ENCODE results near the gene STON1.
"Not testable (repeated sequence)": the region's sequence is repeated elsewhere in the genome, so short reads cannot be mapped to it uniquely, and the experiment has no call there.

Gene STON1, protein sequence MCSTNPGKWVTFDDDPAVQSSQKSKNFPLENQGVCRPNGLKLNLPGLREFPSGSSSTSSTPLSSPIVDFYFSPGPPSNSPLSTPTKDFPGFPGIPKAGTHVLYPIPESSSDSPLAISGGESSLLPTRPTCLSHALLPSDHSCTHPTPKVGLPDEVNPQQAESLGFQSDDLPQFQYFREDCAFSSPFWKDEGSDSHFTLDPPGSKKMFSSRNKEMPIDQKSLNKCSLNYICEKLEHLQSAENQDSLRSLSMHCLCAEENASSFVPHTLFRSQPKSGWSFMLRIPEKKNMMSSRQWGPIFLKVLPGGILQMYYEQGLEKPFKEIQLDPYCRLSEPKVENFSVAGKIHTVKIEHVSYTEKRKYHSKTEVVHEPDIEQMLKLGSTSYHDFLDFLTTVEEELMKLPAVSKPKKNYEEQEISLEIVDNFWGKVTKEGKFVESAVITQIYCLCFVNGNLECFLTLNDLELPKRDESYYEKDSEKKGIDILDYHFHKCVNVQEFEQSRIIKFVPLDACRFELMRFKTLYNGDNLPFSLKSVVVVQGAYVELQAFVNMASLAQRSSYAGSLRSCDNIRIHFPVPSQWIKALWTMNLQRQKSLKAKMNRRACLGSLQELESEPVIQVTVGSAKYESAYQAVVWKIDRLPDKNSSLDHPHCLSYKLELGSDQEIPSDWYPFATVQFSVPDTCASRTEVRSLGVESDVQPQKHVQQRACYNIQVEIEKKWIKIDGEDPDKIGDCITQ

DNA sequence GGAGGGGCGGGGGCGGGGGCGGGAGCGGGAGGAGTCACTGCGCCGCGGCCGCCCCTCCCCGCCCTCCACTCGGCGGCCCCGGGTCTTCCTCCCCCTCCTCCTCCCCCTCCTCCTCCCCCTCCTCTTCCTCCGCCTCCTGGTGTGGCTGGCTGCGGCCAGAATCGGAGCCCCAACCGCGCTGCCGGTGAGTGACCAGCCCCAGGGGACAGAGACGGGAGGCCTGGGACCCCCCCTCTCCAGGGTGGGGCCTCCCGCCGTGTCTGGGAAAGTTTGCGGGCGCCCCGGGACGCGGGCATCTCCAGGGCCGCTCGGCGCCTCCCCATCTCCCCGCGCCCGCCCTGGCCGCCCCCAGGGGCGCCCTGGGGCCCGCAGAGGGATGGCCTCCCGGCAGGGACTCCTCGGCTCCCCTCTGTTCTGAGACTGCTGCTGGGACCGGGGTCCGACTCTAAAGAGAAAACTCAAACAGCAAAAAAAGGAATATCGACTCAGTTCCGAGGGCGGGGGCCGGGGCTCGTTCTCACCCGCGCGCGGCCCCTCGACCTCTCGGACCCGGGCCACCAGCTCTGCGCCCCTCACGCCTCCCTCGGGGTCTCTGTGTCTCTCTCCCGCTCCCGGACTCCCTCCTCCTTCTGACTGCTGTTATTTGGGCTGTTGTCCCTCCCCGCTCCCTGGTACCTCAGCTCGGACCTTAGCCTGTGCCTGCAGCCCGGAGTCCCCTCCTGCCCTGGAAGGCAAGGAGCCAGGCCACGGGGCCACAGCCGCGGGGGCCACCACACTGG, at the start of gene STON1:
Gene STON1 (plus strand): TSS at position 122 of the 779 bp plus-strand sequence. CDS start 50,480 bp downstream, outside the sequence.
- no peak for DNase-seq

DNA sequence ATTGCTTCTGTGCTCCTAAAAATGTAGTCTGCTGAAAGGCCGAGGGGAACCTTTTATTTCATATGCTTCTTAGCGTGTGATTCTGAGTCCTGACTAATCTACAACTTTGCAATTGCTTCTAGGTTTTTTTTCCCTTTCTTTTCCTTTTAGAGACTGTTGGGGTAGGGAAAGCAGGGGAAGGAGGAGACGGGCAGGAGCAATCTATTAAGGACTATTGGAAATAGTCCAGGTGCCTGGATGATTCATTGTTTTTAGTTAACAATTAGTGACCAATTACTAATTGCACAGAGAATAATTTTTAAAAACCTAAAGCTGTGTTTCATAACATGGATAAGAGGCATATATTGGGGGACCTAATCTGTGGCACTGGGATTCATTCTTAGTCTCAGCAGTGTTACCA, 49.4 kb upstream of the STON1 start:
- no peak for DNase-seq

DNA sequence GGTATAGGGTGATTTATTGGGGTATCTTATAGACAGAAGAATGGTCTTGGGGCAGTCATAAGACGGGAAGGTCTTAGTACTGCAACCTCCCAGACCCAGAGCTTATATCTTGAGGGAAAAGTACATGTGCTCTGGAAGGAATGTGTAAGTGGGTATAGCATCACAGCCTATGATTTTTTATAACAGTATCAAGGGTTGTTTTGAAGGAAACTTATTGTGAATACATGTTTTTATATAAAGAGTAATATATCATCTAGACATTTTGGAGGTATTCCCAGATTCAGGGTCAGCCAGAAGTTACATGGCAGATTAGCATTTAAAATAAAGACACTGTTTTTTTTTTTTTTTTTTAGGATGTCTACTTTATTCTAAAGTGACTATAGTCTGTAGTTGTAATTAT, 47.6 kb upstream of the STON1 start:
- no peak for DNase-seq

DNA sequence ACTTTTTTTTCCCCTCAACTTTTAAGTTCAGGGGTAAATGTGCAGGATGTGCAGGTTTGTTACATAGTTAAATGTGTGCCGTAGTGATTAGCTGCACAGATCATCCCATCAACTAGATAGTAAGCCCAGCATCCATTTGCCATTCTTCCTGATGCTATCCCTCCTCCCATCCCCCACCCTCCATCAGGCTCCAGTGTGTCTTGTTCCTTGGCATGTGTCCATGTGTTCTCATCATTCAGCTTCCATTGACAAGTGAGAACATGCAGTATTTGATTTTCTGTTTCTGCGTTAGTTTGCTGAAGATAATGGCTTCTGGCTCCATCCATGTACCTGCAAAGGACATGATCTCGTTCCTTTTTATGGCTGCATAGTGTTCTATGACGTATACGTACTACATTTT, 47.2 kb upstream of the STON1 start:
- no peak for DNase-seq

DNA sequence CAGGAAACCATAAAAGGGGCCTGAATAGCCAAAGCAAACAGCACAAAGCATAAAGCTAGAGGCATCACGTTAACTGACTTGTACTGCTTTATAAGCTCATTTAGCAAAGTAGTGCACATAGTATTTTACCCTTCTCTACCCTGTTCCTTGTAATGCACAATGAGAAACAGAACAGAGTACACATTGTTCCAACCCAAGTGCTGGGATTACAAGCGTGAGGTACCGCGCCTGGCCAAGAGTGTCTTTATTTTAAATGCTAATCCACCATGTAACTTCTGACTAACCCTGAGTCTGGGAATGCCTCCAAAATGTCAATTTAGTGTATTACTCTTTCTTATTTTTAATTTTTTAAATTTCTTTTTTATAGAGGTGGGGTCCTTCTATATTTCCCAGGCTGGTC, 46.4 kb upstream of the STON1 start:
- no peak for DNase-seq

DNA sequence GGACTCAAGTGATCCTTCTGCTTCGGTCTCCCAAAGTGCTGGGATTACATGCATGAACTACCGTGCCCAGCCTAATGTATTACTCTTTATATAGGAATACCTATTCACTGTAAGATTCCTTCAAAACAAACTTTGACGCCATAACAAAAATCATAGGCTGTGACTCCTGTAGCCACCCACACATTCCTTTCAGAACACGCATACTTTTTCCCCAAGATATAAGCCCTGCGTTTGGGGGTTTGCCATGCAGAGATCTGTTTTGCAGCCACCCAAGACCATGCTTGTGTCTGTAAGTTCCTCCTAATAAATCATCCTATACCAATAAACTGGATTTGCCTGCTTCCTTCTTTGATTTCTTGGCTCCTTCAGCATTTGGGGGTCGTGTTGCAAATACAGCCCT, 46.0 kb upstream of the STON1 start:
- no peak for DNase-seq

DNA sequence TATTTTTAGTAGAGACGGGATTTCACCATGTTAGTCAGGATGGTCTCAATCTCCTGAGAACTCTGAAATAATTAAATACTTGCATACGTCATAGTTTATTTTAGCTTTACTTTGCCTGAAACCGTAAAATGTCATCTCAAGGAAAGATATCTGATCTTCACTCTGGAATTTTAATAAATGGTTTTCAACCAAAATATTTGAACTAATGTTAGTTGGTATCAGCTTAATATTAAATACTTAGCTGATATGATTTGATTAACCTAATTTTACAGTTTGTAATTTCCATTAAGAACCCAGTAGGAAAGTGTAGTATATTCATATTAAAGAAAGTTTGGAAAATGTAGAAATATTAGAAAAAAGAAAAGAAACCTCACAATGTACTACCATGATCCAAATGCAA, 41.4 kb upstream of the STON1 start:
- no peak for DNase-seq

DNA sequence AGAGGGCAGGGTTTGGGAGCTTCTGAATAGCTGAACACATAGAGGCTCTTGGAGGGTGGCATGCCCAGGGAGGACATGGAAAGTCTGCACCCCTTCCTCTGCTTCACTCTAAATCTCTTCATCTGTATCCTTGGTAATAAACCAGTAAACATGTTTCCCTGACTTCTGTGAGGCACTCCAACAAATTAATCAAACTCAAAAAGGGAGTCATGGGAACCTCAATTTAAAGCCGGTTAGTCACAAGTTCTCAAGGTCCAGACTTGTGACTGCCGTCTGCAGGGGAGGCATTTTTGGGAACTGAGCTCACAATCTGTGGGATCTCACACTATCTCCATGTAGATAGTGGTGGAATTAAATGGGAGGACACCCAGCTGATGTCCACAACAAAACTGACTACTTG, 33.1 kb upstream of the STON1 start:
- no peak for DNase-seq

DNA sequence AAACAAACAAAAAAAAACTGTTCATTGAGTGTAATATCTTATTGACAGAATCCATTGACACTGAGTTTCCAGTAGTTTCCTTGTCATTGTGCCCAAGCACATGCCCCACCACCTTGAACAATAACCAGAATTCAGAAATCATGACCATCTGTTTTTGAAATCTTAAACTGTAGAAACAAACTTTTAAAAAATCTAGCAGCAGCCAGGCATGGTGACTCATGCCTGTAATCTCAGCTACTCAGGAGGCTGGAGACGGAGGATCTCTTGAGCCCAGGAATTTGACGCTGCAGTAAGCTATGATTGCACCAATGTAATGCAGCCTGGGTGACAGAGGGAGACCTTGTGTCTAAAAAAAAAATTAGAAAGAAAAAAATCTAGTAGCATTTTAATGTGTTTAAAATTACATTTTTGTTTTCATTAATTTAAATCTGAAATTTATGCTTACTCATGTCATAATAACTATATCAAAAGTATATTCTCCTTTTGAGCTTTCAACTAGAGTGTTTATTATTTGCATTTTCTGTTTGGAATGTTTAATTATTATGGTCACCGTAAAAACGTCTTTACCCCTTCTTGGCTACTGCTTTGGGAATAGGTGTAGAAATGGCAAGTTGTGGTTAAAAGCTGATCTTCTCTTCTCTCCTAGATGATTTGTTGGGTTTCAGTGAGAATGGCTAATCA, 25.2 kb upstream of the STON1 start:
- no peak for DNase-seq

DNA sequence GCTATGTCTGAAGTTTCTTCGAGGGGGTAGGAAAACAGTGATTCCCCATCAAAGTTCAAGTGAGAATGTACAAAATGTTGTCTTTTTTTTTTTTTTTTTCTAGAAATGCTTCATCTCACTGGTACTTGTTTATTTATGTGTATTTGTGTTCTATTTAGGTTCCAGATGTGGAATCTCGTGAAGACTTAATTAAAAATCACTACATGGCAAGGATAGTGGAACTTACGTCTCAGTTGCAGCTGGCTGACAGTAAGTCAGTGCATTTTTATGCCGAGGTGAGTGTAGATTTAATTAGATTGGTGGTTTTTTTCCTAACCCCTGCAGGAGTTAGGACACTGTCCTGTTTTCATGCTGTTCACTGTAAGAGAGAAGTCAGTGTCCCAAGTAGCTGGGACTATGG, 22.8 kb upstream of the STON1 start:
- DNase-seq = no peak

DNA sequence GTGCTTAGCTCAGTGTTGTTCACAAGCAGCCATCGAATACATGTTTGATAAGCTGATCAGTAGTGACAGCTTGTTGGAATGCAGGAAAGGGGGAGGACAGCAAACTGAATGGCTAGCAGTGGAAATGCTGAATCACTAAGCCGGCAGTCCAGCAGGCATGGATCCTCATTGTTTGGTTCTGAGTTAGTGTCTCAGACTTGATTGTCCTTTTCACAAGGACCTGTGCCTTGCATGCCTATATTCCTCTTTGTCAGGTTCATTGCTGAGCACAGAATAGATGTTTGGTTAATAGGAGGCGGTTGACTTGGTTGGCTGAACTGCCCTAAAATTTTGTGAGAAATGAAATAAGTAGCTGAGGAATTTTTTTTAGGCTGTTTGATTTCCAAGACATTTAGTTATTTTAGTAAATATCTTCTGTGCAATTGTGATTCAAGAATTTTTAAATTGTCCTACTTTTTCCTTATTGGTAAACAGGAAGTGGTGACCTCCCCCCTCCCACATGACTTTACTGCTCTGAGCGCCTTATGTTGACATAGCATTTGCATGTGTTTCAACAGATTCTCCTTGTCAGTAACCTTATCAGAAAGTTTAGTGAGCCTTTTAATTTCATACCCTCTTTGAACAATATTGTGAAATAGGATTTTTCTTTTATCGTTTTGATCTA, 21.4 kb upstream of the STON1 start:
- DNase-seq = no peak

DNA sequence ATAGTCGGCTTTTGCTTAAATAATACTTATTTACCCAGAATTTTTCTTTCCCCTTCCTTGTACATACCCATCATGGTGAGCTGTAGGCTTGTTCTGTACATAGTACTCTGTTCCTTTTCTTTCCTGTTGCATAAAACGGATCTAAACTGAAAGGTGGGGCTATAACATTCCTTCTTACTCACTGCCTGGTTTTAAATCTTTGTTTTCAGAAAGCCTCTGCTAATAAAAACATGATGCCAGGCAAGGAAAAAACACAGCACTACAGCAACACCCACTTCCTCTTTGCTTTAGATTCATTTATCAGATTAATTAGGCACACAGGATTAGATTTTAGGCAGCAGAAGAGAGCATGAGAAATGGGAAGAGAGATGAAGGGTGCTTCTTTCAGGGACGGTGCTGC, 19.6 kb upstream of the STON1 start:
- no peak for DNase-seq

DNA sequence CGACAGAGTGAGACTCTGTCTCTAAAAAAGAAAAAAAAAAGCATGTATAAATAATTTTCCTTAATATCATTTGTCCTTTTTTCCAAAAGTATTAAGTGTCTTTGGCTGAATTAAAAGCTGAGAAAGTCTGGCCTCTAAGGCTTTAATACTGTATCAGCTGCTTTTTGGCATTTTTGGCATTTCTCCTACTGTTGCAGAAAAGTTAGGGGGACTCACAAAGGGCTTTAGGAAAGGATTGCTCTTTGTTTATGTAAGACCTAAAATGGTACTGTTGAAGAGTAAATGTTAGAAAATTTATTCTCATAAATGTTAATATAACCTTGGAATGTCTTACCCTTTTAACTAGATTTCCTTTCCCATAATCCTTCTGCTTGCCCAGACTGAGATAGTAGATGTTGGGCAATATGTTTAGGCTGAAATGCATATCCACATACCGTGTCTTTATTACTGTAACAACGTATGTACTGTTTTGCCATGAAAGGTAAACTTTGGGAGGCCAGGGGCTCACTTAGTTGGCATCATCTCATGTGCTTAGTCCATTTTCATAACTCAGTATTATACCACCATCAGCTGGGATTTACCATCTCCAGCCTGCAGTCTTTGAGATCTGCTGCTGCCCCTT, 18.0 kb upstream of the STON1 start:
- DNase-seq = no peak

DNA sequence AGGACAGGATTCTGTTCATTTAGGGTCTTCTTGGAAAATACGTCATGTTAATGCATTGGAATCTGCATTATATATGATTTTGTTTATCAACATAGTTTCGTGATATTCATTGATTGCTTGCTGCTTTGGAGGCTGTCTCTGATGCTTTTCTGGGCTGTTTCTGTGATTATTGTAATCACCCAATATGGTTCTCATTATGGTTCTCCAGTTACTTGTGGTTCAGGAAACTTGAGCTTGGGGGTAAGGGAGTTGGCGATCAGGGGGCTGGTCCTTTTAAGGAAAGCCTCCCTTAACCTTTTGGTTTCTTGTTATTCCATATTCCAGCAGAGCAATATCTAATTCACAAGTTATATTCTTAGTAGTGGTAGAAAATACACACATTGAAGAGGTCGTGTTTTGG, 17.4 kb upstream of the STON1 start:
- no peak for DNase-seq

DNA sequence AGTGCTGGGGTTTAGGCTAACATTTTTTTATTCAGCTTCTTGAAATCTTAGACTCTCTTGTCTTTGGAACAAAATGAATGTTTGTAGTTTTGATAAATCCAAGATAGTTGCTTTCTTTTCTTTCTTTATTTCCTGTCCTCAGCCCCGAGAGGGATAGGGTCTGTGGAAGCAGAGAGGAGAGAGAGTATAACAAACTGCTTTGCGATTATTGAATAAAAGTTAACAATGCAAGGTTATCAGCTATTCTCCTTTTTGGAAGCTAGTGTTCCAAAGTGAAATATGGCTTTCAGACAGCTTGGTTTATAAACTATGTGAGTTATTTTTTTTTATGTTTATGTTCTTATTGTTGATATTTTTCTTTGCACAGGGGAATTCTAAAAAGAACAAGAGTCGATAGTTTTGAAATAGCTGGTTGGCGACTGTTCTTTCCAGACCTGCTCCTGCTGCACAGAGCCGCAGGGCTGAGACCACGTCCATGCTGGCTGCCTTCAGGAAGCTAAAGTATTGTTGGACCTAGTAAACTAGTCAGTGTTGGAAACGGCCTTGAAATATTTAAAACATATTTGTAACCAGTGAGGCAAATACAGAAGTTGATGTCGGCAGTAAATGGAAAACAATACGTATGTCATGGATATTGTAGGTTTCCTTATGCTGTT, 15.5 kb upstream of the STON1 start:
- no peak for DNase-seq

DNA sequence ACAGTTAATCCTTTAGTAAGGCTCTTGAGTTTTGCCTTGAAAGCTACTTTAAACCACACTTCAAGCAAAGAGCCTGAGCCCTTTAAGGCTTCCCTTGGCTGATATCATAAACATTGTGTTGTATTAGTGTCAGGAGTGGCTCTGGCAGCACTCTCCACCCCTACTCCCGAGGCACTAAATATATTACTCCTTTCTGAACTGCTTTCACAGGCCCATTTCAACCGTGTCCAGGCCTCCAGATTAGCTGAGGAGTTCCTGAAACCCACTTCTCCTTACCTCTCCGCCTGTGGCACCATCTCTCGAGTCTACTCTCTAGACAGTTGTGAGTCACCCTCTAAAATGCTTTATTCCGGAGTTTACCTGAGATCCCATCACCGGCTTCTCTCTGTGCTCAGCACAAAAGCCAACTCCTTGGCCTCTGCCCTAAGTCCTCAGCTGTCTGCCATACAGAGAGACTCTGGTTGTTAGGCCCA, 14.4 kb upstream of the STON1 start:
- peak; percentile 84 for DNase-seq

DNA sequence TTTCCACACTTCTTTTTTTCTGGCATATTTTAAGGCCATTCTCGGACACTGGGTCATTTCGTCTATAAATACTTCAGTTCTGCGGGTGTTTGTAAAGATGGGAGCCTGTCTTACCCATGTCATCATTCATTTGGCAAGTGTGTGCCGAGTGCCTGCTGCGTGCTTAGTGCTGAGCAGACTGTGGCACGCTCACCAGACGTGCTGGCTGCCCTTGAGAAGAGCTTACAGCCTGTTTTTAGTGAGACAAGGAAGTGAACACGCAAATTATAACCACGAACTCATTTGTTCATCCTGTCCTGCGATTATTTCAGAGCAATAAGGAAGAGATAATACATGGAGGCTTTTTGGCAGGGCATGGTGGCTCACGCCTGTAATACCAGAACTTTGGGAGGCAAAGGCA, 10.4 kb upstream of the STON1 start:
- DNase-seq = no peak

DNA sequence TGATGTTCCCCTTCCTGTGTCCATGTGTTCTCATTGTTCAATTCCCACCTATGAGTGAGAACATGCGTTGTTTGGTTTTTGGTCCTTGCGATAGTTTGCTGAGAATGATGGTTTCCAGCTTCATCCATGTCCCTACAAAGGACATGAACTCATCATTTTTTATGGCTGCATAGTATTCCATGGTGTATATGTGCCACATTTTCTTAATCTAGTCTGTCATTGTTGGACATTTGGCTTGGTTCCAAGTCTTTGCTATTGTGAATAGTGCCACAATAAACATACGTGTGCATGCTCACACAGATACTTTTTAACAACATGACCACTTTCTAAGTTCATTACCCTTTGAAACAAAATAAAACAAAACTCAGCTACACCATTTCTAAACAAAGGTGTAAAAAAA, 5.2 kb upstream of the STON1 start:
- DNase-seq = not testable (repeated sequence)

DNA sequence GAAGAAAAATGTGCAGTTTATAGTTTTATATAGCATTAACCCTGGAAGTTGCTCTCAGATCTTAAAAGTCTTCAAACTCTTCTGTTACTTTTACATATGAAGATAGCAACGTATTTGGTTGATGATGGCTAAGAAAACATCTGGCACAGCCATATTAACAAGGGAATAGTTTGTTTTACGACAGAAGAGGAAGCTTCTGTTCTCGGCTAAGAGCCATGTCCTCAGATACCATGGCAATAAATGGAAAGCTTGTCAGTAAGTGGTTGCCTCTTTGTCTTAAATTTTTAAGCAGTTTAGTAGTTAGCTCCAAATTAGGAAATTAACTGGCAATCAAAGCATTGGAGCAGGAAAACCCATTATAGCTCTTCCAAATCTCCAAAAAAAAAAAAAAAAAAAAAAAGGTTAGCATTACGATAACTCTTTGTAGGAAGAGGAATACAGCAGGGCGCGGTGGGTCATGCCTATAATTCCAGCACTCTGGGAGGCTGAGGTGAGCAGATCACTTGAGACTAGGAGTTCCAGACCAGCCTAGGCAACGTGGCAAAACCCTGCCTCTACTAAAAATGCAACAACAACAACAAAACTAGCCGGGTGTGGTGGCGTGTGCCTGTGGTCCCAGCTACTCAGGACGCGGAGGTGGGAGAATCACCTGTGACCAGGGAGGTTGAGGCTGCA, 4.5 kb upstream of the STON1 start:
- DNase-seq = no peak

DNA sequence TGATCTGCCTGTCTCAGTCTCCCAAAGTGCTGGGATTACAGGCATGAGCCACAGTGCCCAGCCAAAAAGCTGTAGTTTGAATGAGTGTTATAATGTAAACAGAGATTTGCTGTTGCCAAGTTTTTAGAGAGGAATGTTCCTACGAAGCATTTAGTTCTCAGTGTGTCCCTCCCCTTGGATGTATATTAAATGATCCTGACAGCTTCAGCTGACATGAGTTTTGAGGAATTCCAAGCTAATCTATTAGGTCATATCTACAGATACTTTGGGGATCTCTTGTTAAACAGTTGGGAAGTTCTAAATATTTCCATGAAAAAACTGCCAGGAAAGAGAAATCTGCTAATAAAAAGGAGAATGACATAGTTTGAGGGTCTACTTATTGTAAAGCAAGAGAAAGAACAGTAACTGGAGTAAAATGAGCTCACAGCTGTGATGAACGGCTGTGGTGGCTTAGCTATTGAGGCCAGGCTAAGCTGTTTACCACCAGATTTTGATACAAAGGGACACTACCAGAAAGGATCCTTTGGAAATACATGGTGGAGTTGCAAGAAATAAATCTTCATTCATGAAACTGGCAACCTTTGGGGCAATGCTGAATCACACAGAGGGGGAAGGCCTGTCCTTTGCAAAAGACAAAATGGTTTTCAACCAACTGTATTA, 2.6 kb upstream of the STON1 start:
- no peak for DNase-seq

Measured in NCI-H524 treated with DMSO at 0.1 percent for 48 hours (cell line).